KMS-11 (cell line): ENCODE results near the gene RRAD.

Experiments used
- H2AFZ ChIP-seq: fragments of 200-600 bp; sonication (generic); 2 replicates; pipeline ENCODE4 v1.6.1; 2016; ENCODE audit warnings: antibody characterized with exemption, mixed run types, low read depth
- H3K27ac ChIP-seq: fragments of 200-600 bp; sonication (generic); 2 replicates; pipeline ENCODE4 v1.6.1; 2016; ENCODE audit warnings: mild to moderate bottlenecking, mixed run types
- H3K27me3 ChIP-seq: fragments of 200-600 bp; sonication (generic); 2 replicates; pipeline ENCODE4 v1.6.1; 2017; ENCODE audit warnings: mild to moderate bottlenecking, low read depth, mixed run types, moderate library complexity; ENCODE audit not compliant: insufficient read depth
- H3K36me3 ChIP-seq: fragments of 200-600 bp; sonication (generic); 2 replicates; pipeline ENCODE4 v1.6.1; 2017; ENCODE audit warnings: mild to moderate bottlenecking, mixed run types; ENCODE audit not compliant: insufficient read depth
- H3K4me1 ChIP-seq: fragments of 200-600 bp; sonication (generic); 2 replicates; pipeline ENCODE4 v1.6.1; 2016; ENCODE audit warnings: mild to moderate bottlenecking, low read depth, mixed run types; ENCODE audit not compliant: poor library complexity, severe bottlenecking
- H3K4me2 ChIP-seq: fragments of 200-600 bp; sonication (generic); 2 replicates; pipeline ENCODE4 v1.7.0; 2016; ENCODE audit warnings: mild to moderate bottlenecking, mixed run types
- H3K4me3 ChIP-seq: fragments of 200-600 bp; sonication (generic); IDR thresholded peaks from 2 replicates; pipeline ENCODE4 v1.6.1; 2017; ENCODE audit warnings: low read depth, low read length, mixed read lengths; ENCODE audit not compliant: insufficient read depth
- H3K79me2 ChIP-seq: fragments of 200-600 bp; sonication (generic); 2 replicates; pipeline ENCODE4 v1.6.1; 2016; ENCODE audit warnings: low read depth, mixed run types; ENCODE audit not compliant: insufficient read depth
- H3K9ac ChIP-seq: fragments of 200-600 bp; sonication (generic); 2 replicates; pipeline ENCODE4 v1.6.1; 2016; ENCODE audit warnings: mild to moderate bottlenecking, mixed run types
- H4K20me1 ChIP-seq: fragments of 200-600 bp; sonication (generic); 2 replicates; pipeline ENCODE4 v1.6.1; 2016; ENCODE audit warnings: mild to moderate bottlenecking, mixed run types; ENCODE audit not compliant: insufficient read depth
- TF ChIP-seq, protein P1 (sequence below): fragments of 200-600 bp; sonication (generic); conservative IDR thresholded peaks from 2 replicates; pipeline ENCODE4 v1.6.1; 2017; ENCODE audit warnings: low read depth, mild to moderate bottlenecking, antibody characterized with exemption, low read length, moderate library complexity, mixed read lengths

RRAD gene

DNA sequence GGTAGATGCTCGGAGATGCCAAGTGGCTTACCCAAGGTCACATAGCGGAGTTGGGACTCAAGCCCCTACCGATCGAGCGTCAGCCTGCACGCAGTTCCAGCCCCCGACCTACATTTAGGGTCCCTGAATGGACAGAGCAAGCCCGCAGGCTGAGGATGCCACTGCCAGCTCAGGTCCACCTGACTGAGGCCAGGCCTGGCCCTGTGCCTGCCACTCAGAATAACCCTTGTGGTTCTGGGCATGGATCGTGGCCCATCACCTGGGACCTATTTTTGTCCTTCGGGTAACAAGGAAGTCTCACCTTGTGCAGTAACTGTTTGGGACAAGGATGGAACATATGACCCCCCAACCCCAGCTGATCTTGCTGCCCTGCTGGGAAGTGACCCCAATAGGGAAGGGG, 23.7 kb downstream of the RRAD start:
- no peaks in the 10 kb centered on the region for H4K20me1 ChIP-seq
- no peaks in the 10 kb centered on the region for H3K79me2 ChIP-seq
- no peak overlapping the region for H2AFZ ChIP-seq
- H3K36me3 ChIP-seq = no peaks in the 10 kb centered on the region
- TF ChIP-seq, protein P1, sequence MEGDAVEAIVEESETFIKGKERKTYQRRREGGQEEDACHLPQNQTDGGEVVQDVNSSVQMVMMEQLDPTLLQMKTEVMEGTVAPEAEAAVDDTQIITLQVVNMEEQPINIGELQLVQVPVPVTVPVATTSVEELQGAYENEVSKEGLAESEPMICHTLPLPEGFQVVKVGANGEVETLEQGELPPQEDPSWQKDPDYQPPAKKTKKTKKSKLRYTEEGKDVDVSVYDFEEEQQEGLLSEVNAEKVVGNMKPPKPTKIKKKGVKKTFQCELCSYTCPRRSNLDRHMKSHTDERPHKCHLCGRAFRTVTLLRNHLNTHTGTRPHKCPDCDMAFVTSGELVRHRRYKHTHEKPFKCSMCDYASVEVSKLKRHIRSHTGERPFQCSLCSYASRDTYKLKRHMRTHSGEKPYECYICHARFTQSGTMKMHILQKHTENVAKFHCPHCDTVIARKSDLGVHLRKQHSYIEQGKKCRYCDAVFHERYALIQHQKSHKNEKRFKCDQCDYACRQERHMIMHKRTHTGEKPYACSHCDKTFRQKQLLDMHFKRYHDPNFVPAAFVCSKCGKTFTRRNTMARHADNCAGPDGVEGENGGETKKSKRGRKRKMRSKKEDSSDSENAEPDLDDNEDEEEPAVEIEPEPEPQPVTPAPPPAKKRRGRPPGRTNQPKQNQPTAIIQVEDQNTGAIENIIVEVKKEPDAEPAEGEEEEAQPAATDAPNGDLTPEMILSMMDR = no peak
- no peak overlapping the region for H3K27ac ChIP-seq
- no peaks in the 10 kb centered on the region for H3K27me3 ChIP-seq
- peaks cover 16% of the 10 kb centered on the region for H3K4me1 ChIP-seq
- no peak overlapping the region for H3K9ac ChIP-seq
- H3K4me3 ChIP-seq = no peak overlapping the region
- H3K4me2 ChIP-seq = no peak overlapping the region

DNA sequence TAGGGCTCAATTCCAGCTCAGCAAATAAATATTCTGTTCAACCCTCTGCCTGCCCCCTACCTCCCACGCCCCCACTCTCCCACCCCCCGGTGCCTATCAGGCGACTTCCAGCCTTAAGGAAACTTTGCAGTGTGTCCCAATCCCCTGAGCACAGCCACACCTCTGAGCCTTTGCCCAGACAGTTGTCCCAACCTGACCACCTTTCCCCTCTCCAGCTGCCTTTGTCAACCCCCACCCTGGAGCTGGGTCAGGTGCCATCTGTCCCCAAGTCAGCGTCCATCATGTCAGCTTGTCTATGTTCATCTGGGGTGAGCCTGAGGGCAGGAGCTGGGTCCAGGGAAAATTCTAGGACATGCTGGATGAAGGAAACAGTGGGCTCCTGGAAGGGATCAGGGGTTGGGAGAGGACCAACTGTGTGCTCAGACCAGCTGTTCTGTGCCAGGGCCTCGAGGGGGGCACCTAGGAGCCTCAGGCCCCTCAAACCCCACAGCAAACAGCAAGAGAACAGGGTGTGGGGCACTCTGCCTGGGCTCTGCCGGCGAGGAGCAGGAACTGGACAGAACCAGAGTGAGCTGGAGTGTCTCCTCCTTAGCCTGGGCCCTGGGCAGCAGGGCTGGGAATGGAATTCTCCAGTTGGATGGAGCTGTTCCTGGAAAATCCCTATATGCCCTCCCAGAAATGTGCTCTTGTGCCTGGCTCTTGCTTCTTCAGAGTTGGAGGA, 24.5 kb downstream of the RRAD start:
- Histone ChIP-seq H3K4me1 (peaks cover 14% of the 10 kb centered on the region), H3K27me3 (no peaks in the 10 kb centered on the region), H3K27ac (no peak overlapping the region), H3K79me2 (no peaks in the 10 kb centered on the region), H3K36me3 (no peaks in the 10 kb centered on the region), H3K4me2 (no peak overlapping the region), H2AFZ (no peak overlapping the region), H3K4me3 (no peak overlapping the region), H4K20me1 (no peaks in the 10 kb centered on the region), H3K9ac (no peak overlapping the region)
- TF ChIP-seq, protein P1 = no peak

DNA sequence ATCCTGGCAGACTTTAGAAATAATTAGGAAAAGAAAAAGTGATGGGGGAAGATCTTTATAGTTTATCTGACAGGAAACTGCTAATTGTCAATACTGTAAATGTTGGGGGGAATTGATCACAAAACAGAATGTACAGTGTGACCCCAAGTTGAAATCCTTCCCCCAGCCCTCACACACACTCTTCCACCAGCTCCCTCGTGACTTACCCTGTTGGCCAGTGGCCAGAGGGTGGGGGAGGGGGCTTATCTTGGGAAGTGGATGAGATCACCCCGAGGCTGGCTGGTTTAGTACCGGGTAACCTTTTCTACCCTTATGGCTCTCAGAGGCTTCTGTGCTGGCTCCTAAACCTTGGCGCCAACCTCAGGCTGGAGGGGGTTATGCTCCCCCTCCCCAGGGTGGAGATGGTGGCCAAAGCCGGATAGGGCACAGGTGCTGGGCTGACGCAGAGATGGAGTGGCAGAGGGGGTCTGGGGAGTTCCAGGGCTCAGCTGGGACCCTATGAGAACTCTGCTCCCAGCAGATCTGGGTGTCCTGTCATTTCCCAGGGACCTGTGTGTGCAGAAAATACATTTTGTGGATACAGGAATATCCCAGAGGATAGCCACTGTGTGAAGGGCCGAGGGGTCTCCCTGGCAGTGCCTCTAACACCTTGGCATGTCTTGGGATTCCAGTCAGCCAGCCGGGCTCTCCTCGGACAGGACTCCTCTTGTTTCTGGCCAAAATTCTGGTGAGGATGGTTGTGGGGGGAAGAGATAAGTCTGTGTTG, 25.2 kb downstream of the RRAD start:
- no peak overlapping the region for H2AFZ ChIP-seq
- H3K79me2 ChIP-seq = no peaks in the 10 kb centered on the region
- H4K20me1 ChIP-seq = no peaks in the 10 kb centered on the region
- no peak overlapping the region for H3K27ac ChIP-seq
- no peaks in the 10 kb centered on the region for H3K36me3 ChIP-seq
- H3K9ac ChIP-seq = no peak overlapping the region
- H3K4me2 ChIP-seq = no peak overlapping the region
- peaks cover 7% of the 10 kb centered on the region for H3K4me1 ChIP-seq
- H3K27me3 ChIP-seq = no peaks in the 10 kb centered on the region
- TF ChIP-seq, protein P1 = no peak
- H3K4me3 ChIP-seq = no peak overlapping the region

DNA sequence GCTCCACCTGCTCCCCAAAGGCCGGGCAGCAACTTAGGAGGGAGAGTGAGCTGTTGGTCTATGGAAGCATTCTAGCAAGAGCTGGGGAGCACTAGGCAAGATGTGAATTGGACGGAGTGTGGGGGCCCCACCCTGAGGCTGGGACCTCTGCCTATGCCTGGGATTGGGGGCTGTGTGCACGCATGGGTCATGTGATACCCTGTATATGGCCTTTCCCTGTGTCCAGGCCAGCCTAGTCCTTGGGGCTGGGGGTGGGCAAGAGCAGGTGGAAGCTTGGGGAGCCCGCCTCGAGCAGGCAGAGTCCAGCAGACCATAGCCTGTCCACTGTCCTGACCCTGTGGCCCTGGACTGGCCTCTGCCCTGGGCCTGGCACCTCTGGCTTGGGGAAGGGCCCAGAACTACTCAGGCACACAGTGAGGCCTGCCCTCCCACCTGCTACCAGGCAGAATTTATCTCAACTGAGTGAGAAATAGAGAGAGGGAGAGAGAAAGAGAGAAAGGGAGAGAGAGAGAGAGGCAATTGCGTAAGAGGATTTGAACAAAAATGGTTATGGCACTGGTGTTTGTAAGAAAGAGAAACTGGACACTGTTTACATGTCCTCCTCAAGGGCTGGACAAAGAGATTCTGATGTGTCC, 25.9 kb downstream of the RRAD start:
- H3K4me3 ChIP-seq = no peak overlapping the region
- H3K27ac ChIP-seq = no peak overlapping the region
- no peaks in the 10 kb centered on the region for H3K79me2 ChIP-seq
- no peak overlapping the region for H3K9ac ChIP-seq
- H3K36me3 ChIP-seq = no peaks in the 10 kb centered on the region
- no peaks in the 10 kb centered on the region for H3K27me3 ChIP-seq
- TF ChIP-seq, protein P1 = no peak
- H2AFZ ChIP-seq = no peak overlapping the region
- H4K20me1 ChIP-seq = no peaks in the 10 kb centered on the region
- peaks cover 7% of the 10 kb centered on the region for H3K4me1 ChIP-seq
- no peak overlapping the region for H3K4me2 ChIP-seq
